ENCODE measurements around the gene TTC38. TPM values are rescaled to one million over a fixed set of nuclear protein-coding genes. Genes with fewer than 3 reads are reported as not detected.
A peak's percentile ranks its signal among the peaks of the same experiment; 100 is the strongest.

The TTC38 gene
- total and polyA plus RNA-seq, 12 donors = 24.0 to 111 (median 39.7) TPM

DNA sequence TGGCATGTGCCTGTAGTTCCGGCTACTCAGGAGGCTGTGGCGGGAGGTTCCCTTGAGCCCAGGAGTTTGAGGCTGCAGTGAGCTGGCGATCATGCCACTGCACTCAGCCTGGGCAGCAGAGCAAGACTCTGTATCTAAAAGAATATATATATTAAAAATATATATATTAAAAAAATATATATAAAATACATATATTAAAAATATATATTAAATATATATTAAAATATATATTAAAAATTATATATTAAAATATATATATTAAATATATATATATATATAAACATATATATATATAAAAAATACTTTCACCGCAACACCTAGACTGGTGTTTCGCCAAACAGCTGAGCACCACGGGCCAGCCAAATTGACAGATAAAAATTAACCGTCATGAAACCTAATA is 8.8 kb downstream of the TTC38 start:
- Histone ChIP-seq H3K4me1 (replicated peaks in 1 of 2) (no peaks in the 10 kb centered on the region), H3K27ac (no peak overlapping the region), H3K36me3 (replicated peaks in 1 of 2) (peaks cover 0 to 93% of the 10 kb centered on the region in 2 donors), H3K27me3 (no peaks in the 10 kb centered on the region), H3K4me3 (no peak overlapping the region), H3K9me3 (replicated peaks in 1 of 3) (no peaks in the 10 kb centered on the region)
- intact Hi-C loops (cut with DNase I) = no loop called here
- no peak for TF ChIP-seq CTCF (IDR thresholded peaks at IDR 0.05)
- no peak for TF ChIP-seq POLR2A (IDR thresholded peaks at IDR 0.05)
- DNase-seq = peak in 1 of 7 donors; percentile 5
- 92 to 99% (median 95%) methylated on average over 7 of the region's 7 CpGs for WGBS, 4 donors

- Histone ChIP-seq H3K36me3 (replicated peaks in 1 of 2) (peaks cover 0 to 93% of the 10 kb centered on the region in 2 donors), H3K4me3 (no peak overlapping the region), H3K27ac (no peak overlapping the region), H3K9me3 (replicated peaks in 1 of 3) (no peaks in the 10 kb centered on the region), H3K4me1 (replicated peaks in 1 of 2) (no peaks in the 10 kb centered on the region), H3K27me3 (no peaks in the 10 kb centered on the region)
- 85 to 96% (median 93%) methylated on average over 11 to 22 of the region's 22 CpGs for WGBS, 4 donors
- TF ChIP-seq POLR2A (IDR thresholded peaks at IDR 0.05) (no peak), CTCF (IDR thresholded peaks at IDR 0.05) (no peak)
- intact Hi-C loops (cut with DNase I) = no loop called here
- DNase-seq = peak in 1 of 7 donors; percentile 6
These were observed 11.1 kb downstream of the TTC38 start for GRCh38 chr22:46278656-46279645.

DNA sequence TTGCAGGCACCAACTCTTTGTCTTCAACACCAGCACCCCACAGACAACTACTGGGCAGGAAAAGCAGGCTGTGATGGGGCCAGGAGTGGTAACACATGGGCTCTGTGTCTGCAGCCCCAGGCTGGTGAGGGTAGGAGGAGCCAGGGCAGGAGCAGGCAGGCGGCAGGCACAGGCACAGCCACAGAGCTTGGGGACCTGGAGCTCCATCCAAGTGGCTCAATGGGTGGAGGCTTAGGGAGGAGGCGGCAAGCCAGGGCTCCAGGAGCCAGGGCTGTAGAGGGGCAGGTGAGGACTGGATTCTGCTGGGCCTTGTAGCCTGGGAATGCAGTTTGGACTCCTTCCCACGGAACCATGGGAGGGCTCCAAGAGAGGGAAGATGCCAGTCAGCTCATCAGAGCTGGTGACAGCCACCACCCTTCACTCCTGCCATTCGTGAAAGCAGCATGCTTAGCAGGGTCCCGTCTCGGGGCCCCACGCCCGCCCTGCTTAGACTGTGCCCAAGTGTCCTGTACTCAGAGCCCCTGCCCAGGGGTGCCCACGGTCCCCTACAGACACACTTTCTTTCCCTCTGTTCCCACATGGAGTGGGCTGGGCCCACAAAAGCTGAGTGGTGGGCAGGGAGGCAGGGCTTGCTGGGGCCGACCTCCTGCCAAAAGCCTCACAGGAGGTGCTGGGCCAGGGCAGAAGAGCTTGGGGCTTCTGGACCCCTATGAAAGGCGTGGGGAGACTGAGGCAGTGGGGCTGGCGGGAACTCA is 12.4 kb downstream of the TTC38 start:
- Histone ChIP-seq H3K27ac (peak overlapping the region in 1 of 5 donors; percentile 32), H3K9me3 (replicated peaks in 1 of 3) (no peaks in the 10 kb centered on the region), H3K4me1 (replicated peaks in 1 of 2) (no peaks in the 10 kb centered on the region), H3K4me3 (no peak overlapping the region), H3K36me3 (replicated peaks in 1 of 2) (peaks cover 0 to 95% of the 10 kb centered on the region in 2 donors), H3K27me3 (no peaks in the 10 kb centered on the region)
- intact Hi-C loops (cut with DNase I) = no loop called here
- 93 to 98% (median 97%) methylated on average over 5 to 12 of the region's 12 CpGs for WGBS, 4 donors
- TF ChIP-seq CTCF (IDR thresholded peaks at IDR 0.05) (no peak), POLR2A (IDR thresholded peaks at IDR 0.05) (no peak)
- peak in 1 of 7 donors; percentile 11 for DNase-seq

DNA sequence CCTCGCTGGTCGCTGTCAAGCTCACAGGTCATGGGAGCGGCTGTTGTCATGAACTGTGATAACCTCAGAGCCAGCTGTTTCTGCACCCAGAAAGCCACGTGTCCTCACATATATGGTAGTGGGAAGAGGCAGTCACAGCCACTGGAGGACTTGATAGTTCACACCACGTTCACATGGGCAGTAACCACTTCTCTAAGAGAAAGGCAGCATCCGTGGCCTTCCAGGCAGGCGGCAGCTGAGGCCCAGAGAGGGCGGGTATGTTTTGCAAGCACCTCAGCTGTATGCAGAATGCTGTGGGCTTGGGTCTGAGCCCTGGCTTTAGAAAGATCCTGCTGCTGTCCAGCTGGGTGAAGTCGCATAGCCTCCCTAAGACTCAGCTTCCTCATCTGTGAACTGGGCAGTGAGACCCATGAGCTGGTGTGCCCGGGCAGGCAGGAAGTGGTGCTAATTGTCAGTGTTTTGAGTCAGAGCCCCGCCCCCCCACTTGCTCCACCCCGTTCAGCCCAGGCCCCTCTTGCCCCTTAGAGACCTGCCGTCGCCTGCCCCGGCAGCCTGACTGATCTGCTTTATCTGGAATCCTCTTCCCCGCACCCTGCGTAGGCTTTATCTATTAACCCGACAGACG is 13.3 kb downstream of the TTC38 start:
- WGBS, 4 donors = 84 to 87% (median 86%) methylated on average over 9 to 19 of the region's 19 CpGs
- intact Hi-C loops (cut with DNase I) = no loop called here
- H3K36me3 ChIP-seq (replicated peaks in 1 of 2) = peaks cover 0 to 95% of the 10 kb centered on the region in 2 donors
- no peaks in the 10 kb centered on the region for H3K4me1 ChIP-seq (replicated peaks in 1 of 2)
- H3K27me3 ChIP-seq = no peaks in the 10 kb centered on the region
- H3K4me3 ChIP-seq = no peak overlapping the region
- peak in 2 of 7 donors; percentile 46 to 50 for DNase-seq
- no peaks in the 10 kb centered on the region for H3K9me3 ChIP-seq (replicated peaks in 1 of 3)
- TF ChIP-seq CTCF (IDR thresholded peaks at IDR 0.05) (no peak), POLR2A (IDR thresholded peaks at IDR 0.05) (no peak)
- no peak overlapping the region for H3K27ac ChIP-seq
